B cell (primary cell): ENCODE results near the gene PIAS2.

ENCODE experiments used
- EZH2 ChIP-seq: IDR thresholded peaks from 2 replicates; pipeline ENCODE4 v1.6.1; 2012; ENCODE audit warnings: borderline replicate concordance, low read depth, mild to moderate bottlenecking, moderate library complexity, low read length; ENCODE audit not compliant: insufficient read depth, poor library complexity, severe bottlenecking
- TF ChIP-seq, protein P1 (sequence below): fragments of 200-600 bp; IDR thresholded peaks from one replicate; pipeline ENCODE4 v1.8.0; 2022; ENCODE audit warnings: antibody characterized with exemption, mild to moderate bottlenecking

DNA sequence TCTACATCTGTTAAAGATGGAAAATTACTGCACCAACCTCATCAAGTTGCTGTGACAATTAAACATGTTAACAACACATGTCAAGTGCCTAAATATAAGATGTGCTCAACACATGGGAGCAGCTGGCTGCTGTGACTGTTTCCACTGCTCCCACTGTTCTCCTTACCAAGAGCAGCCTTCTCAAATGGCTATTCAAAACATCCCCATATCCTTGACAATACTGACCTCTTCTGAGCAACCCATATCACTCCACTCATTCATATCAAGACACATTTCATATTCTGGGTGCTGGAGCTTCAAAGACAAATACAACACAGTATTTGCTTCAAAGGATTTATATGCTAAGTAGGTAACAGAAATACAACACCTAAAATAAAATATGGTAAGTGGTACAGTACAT, 60.3 kb downstream of the PIAS2 start:
- TF ChIP-seq, protein P1, sequence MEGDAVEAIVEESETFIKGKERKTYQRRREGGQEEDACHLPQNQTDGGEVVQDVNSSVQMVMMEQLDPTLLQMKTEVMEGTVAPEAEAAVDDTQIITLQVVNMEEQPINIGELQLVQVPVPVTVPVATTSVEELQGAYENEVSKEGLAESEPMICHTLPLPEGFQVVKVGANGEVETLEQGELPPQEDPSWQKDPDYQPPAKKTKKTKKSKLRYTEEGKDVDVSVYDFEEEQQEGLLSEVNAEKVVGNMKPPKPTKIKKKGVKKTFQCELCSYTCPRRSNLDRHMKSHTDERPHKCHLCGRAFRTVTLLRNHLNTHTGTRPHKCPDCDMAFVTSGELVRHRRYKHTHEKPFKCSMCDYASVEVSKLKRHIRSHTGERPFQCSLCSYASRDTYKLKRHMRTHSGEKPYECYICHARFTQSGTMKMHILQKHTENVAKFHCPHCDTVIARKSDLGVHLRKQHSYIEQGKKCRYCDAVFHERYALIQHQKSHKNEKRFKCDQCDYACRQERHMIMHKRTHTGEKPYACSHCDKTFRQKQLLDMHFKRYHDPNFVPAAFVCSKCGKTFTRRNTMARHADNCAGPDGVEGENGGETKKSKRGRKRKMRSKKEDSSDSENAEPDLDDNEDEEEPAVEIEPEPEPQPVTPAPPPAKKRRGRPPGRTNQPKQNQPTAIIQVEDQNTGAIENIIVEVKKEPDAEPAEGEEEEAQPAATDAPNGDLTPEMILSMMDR: no peak
- no peak for TF ChIP-seq EZH2
